K562 (cell line): ENCODE measurements around the gene KIFC3. TPM values are rescaled to one million over a fixed set of nuclear protein-coding genes. Genes with fewer than 3 reads are reported as not detected.

Source experiments
- HDAC1 ChIP-seq, 2 experiments: fragments of 450-650 bp; IDR thresholded peaks; 2 replicates each; pipeline ENCODE4 v1.6.1; 2016 to 2017; ENCODE audit warnings: inconsistent platforms in 1 of 2, mild to moderate bottlenecking in 1 of 2, moderate library complexity in 1 of 2
- NCOA1 ChIP-seq: fragments of 450-650 bp; IDR thresholded peaks from 2 replicates; pipeline ENCODE4 v1.6.1; 2016; ENCODE audit warnings: low read depth
- NELFE ChIP-seq: IDR thresholded peaks from 2 replicates; pipeline ENCODE4 v1.6.1; 2011; ENCODE audit warnings: mild to moderate bottlenecking; ENCODE audit not compliant: insufficient read depth, insufficient read length
- NRF1 ChIP-seq, 2 experiments: fragments of 450-650 bp; IDR thresholded peaks in 1 of 2; conservative IDR thresholded peaks in 1 of 2; 2 replicates each; pipeline ENCODE4 v1.6.1; 2014; ENCODE audit warnings: mild to moderate bottlenecking in 2 of 2
- SNIP1 ChIP-seq: fragments of 450-650 bp; IDR thresholded peaks from 2 replicates; pipeline ENCODE4 v1.7.1; 2017; ENCODE audit warnings: low read depth, mild to moderate bottlenecking
- TRIM24 ChIP-seq, 2 experiments: fragments of 450-650 bp; IDR thresholded peaks; 2 replicates each; pipeline ENCODE4 v1.6.1; 2016
- ZNF12 ChIP-seq: sonication (generic); formaldehyde crosslinking; IDR thresholded peaks from 2 replicates; pipeline ENCODE4 v1.4.0; 2020; ENCODE audit warnings: mild to moderate bottlenecking, missing genetic modification reagents
- polyA plus RNA-seq, 8 experiments: library from polyadenylated mRNA; depleted of rRNA in 4 of 8; stranded (reverse) in 5 of 8; unstranded in 3 of 8; fragments of >200 nt; fragmentation: Nextera tagmentation in 2 of 8; fragmentation: Illumina TruSeq in 1 of 8; extraction: Ambion mirVana in 2 of 8; extraction: Trizol in 1 of 8; gene quantifications; 2 replicates each; pipeline versions ENCODE4 v1.2.1 to v1.2.3, GENCODE V29; 2011 to 2014; ENCODE audit warnings: inconsistent platforms in 1 of 8, missing spikeins in 1 of 8
- total RNA-seq, 7 experiments: library from RNA; depleted of rRNA in 6 of 7; stranded (reverse); fragments of >200 nt in 6 of 7; fragmentation: Illumina TruSeq in 2 of 7; extraction: Trizol in 2 of 7; gene quantifications; 2 replicates each; pipeline versions ENCODE4 v1.2.1 to v1.2.3, GENCODE V29; 2011 to 2021; ENCODE audit warnings: low replicate concordance in 1 of 7
- TF ChIP-seq, protein P1 (sequence below): sonication (generic); formaldehyde crosslinking; IDR thresholded peaks from 2 replicates; pipeline ENCODE4 v1.8.0; 2022; ENCODE audit warnings: missing genetic modification reagents, mild to moderate bottlenecking, borderline replicate concordance
- TF ChIP-seq, protein P2 (sequence below): IDR thresholded peaks from 3 replicates; pipeline ENCODE4 v1.6.1; 2011; ENCODE audit warnings: borderline replicate concordance, mild to moderate bottlenecking; ENCODE audit not compliant: insufficient read length, insufficient read depth
- TF ChIP-seq, protein P3 (sequence below): sonication (generic); formaldehyde crosslinking; IDR thresholded peaks from 2 replicates; pipeline ENCODE4 v1.8.0; 2022; ENCODE audit warnings: mild to moderate bottlenecking, missing genetic modification reagents
- TF ChIP-seq, protein P4 (sequence below): sonication (generic); formaldehyde crosslinking; IDR thresholded peaks from 2 replicates; pipeline ENCODE4 v1.8.1; 2022; ENCODE audit warnings: missing genetic modification reagents
- TF ChIP-seq, protein P5 (sequence below): fragments of 450-650 bp; IDR thresholded peaks from 2 replicates; pipeline ENCODE4 v1.6.1; 2017; ENCODE audit warnings: mild to moderate bottlenecking, moderate library complexity
- TF ChIP-seq, protein P6 (sequence below): sonication (generic); IDR thresholded peaks from 2 replicates; pipeline ENCODE4 v1.6.1; 2016
- TF ChIP-seq, protein P7 (sequence below): fragments of 250-450 bp; sonication (Bioruptor Pico); IDR thresholded peaks from 2 replicates; pipeline ENCODE4 v1.4.0; 2020; ENCODE audit warnings: borderline replicate concordance

Gene KIFC3
- total and polyA plus RNA-seq, 9 of the 15 experiments (the other 6 are each of a cell fraction or from before 2014, with no cell fraction given): 0.23 to 105 (median 26.2) TPM

DNA sequence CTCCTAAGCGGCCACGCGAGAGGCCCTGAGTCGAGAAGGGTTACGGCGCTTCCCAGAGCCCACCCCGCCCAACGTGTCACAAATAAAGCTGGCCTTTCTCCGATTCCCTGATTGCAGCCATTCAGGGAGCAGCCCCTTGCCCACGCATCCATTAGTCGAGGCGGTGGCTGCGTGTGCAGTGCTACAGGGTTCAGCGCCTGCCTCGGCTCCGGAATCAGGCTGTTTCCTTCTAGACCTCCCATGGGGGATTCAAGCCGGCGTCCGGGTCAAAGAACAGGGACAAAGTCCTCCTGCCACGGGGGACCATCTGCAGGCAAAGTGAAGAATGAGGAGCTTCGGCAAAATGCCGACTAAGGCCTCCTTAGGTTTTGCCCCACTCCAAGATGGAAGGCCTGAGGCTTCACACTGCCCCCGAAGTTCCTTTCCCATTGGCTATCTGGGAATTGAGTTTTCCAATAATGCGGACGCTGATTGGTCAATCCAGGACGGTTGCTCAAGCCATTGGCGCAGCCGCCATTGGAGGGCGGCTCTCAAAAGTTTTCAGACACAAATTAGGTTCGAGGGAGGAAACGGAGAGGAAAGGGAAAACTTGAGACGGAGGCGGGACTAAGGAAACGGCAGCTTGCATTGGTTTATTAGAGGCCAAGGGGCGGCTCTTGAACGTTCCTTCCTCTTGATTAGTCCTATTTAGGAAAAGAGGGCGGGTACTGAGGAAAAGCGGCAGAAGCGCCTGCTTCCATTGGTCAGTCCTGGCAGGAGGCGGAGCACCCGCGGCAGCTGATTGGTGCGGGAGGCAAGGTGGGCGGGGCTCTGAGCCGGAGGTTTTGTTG is 67.2 kb downstream of the KIFC3 start (continued):
- TF ChIP-seq HDAC1 (IDR thresholded peaks at IDR 0.05) (0 out of 4 replicates have a peak, but pooled peaks of 1 of the 2 experiments have one; percentile 4), SNIP1 (no peak), TRIM24 (IDR thresholded peaks at IDR 0.05) (no peak), ZNF12 (CRISPR knock-in tag) (no peak), NCOA1 (no peak), NRF1 (conservative IDR thresholded peaks at IDR 0.05 in 1 of 2, IDR thresholded peaks at IDR 0.05 in 1 of 2) (peak; percentile 71 to 76), NELFE (no peak)
- TF ChIP-seq, protein P1, sequence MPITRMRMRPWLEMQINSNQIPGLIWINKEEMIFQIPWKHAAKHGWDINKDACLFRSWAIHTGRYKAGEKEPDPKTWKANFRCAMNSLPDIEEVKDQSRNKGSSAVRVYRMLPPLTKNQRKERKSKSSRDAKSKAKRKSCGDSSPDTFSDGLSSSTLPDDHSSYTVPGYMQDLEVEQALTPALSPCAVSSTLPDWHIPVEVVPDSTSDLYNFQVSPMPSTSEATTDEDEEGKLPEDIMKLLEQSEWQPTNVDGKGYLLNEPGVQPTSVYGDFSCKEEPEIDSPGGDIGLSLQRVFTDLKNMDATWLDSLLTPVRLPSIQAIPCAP (CRISPR knock-in tag): no peak
- TF ChIP-seq, protein P2, sequence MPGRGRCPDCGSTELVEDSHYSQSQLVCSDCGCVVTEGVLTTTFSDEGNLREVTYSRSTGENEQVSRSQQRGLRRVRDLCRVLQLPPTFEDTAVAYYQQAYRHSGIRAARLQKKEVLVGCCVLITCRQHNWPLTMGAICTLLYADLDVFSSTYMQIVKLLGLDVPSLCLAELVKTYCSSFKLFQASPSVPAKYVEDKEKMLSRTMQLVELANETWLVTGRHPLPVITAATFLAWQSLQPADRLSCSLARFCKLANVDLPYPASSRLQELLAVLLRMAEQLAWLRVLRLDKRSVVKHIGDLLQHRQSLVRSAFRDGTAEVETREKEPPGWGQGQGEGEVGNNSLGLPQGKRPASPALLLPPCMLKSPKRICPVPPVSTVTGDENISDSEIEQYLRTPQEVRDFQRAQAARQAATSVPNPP: no peak
- TF ChIP-seq, protein P3, sequence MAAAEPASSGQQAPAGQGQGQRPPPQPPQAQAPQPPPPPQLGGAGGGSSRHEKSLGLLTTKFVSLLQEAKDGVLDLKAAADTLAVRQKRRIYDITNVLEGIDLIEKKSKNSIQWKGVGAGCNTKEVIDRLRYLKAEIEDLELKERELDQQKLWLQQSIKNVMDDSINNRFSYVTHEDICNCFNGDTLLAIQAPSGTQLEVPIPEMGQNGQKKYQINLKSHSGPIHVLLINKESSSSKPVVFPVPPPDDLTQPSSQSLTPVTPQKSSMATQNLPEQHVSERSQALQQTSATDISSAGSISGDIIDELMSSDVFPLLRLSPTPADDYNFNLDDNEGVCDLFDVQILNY (CRISPR knock-in tag): no peak
- TF ChIP-seq, protein P4, sequence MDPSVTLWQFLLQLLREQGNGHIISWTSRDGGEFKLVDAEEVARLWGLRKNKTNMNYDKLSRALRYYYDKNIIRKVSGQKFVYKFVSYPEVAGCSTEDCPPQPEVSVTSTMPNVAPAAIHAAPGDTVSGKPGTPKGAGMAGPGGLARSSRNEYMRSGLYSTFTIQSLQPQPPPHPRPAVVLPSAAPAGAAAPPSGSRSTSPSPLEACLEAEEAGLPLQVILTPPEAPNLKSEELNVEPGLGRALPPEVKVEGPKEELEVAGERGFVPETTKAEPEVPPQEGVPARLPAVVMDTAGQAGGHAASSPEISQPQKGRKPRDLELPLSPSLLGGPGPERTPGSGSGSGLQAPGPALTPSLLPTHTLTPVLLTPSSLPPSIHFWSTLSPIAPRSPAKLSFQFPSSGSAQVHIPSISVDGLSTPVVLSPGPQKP: no peak
- TF ChIP-seq, protein P5, sequence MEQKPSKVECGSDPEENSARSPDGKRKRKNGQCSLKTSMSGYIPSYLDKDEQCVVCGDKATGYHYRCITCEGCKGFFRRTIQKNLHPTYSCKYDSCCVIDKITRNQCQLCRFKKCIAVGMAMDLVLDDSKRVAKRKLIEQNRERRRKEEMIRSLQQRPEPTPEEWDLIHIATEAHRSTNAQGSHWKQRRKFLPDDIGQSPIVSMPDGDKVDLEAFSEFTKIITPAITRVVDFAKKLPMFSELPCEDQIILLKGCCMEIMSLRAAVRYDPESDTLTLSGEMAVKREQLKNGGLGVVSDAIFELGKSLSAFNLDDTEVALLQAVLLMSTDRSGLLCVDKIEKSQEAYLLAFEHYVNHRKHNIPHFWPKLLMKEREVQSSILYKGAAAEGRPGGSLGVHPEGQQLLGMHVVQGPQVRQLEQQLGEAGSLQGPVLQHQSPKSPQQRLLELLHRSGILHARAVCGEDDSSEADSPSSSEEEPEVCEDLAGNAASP: no peak
- TF ChIP-seq, protein P6, sequence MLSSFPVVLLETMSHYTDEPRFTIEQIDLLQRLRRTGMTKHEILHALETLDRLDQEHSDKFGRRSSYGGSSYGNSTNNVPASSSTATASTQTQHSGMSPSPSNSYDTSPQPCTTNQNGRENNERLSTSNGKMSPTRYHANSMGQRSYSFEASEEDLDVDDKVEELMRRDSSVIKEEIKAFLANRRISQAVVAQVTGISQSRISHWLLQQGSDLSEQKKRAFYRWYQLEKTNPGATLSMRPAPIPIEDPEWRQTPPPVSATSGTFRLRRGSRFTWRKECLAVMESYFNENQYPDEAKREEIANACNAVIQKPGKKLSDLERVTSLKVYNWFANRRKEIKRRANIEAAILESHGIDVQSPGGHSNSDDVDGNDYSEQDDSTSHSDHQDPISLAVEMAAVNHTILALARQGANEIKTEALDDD: 0 out of 2 replicates have a peak, but pooled peaks have one; percentile 28
- TF ChIP-seq, protein P7, sequence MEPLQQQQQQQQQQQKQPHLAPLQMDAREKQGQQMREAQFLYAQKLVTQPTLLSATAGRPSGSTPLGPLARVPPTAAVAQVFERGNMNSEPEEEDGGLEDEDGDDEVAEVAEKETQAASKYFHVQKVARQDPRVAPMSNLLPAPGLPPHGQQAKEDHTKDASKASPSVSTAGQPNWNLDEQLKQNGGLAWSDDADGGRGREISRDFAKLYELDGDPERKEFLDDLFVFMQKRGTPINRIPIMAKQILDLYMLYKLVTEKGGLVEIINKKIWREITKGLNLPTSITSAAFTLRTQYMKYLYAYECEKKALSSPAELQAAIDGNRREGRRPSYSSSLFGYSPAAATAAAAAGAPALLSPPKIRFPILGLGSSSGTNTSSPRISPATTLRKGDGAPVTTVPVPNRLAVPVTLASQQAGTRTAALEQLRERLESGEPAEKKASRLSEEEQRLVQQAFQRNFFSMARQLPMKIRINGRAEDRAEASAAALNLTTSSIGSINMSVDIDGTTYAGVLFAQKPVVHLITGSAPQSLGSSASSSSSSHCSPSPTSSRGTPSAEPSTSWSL (CRISPR knock-in tag): no peak
